ENCODE data around the gene GNPNAT1.
"Not testable (repeated sequence)": the region's sequence is repeated elsewhere in the genome, so short reads cannot be mapped to it uniquely, and the experiment has no call there.

GNPNAT1 gene

GRCh38 chr14:52730709-52731111, 60.7 kb downstream of the GNPNAT1 start:
- peak overlapping the region; percentile 57 for H3K27ac ChIP-seq
- DNase-seq (ENCODE audit: low read depth, low spot score), result no peak

GRCh38 chr14:52729925-52730708, 61.3 kb downstream of the GNPNAT1 start, which contains the start of gene STYX:
TSS of gene STYX (plus strand) at chr14:52730166. CDS start at chr14:52730475, 309 bp downstream.
- H3K27ac ChIP-seq, result peak within 1 kb of the TSS; percentile 57
- DNase-seq (ENCODE audit: low read depth, low spot score), result peak; percentile 87

DNA sequence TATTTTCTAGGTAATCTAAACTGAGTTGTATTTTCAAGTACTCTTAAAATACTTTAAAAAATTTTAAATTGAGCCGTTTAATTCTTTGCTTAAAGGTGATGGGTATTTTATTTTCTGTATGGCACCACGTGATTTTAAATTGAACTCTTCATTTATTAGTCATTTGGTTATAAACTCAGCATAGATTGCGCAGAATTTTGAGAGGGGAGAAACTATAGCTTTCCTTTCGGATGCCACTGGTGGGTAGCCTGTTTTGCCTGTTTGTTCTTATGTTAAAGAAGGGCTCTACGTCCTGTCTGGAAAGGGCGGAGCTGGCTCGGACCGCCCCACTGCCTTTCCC, 61.9 kb downstream of the GNPNAT1 start:
- peak overlapping the region; percentile 57 for H3K27ac ChIP-seq
- DNase-seq (ENCODE audit: low read depth, low spot score), result no peak

DNA sequence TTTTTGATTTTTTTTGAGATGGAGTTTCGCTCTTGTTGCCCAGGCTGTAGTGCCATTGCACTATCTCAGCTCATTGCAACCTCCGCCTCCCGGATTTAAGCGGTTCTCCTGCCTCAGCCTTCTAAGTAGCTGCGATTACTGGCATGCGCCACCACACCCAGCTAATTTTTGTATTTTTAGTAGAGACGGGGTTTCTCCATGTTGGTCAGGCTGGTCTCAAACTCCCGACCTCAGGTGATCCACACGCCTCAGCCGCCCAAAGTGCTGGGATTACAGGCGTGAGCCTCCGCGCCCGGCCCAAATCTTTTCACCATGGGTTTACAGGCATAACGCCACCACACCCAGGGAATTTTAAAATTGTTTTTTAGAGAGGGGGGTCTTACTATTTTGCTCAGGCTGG, 62.4 kb downstream of the GNPNAT1 start:
- DNase-seq (ENCODE audit: low read depth, low spot score), result not testable (repeated sequence)
- peak overlapping the region; percentile 57 for H3K27ac ChIP-seq

DNA sequence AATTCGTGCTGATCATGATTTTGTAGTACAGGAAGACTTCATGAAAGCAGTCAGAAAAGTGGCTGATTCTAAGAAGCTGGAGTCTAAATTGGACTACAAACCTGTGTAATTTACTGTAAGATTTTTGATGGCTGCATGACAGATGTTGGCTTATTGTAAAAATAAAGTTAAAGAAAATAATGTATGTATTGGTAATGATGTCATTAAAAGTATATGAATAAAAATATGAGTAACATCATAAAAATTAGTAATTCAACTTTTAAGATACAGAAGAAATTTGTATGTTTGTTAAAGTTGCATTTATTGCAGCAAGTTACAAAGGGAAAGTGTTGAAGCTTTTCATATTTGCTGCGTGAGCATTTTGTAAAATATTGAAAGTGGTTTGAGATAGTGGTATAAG, 63.9 kb downstream of the GNPNAT1 start:
- H3K27ac ChIP-seq; DNase-seq (ENCODE audit: low read depth, low spot score): not testable (repeated sequence)
